ENCODE measurements around the gene OAT.

Gene OAT

GRCh38 chr10:124354411-124355382 is 64.0 kb downstream of the OAT start:
- DNase-seq (ENCODE audit: low read depth in 2 of 2), result no peak

DNA sequence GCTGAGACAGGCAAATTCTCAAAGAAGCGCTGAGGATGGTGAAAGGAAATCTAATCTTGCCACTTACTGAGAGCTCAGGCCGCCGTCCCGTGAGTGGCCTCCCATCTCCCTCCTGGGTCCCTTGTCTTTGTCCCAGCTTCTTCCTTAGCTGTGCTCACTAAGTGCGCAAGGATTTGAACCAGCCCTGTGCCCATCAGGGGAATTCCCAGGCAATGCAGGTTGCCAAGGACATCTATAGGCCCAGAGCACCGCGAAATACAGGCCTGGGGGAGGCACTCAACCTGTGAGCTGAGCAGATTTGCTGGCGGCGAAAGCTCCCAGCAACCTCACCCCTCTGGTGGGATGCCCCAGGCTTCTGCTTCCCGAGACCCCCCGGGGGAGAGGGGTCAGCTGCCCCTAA is 64.8 kb downstream of the OAT start:
- no peak for DNase-seq (ENCODE audit: low read depth in 2 of 2)

DNA sequence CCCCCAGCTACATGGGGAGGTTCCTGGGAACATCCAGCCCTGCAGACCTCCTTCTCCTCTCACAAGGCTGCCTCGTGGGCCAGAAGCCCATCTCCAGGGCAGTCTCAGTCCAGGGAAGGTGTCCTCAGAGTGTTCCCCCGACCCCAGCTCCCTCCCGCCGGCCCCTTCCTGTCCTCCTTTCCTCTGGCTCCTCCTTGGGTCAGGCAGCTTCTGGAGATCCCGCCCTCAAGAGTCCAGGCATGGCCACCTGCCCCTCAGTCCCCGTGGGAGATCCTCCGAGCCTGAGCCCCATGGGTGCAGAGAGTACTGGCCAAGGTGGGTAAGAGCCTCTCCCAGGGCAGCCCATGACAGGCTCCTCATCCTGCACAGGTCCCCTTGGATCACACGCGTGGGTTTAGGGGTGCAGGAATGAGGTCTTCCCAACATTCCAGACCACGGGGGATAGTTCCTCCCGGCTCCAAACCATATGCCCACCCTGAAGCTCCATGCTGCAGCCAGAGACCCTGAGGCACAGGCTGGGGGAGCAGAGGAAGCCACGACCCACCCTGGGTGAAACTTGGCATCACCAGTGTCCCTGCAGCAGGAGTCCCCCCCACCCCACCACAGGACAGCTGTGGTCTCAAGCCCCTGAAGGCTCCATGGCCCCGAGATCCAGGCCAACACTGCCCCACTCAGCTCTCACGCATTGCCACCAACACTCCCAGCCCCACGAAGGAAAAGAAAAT is 65.5 kb downstream of the OAT start:
- no peak for DNase-seq (ENCODE audit: low read depth in 2 of 2)

DNA sequence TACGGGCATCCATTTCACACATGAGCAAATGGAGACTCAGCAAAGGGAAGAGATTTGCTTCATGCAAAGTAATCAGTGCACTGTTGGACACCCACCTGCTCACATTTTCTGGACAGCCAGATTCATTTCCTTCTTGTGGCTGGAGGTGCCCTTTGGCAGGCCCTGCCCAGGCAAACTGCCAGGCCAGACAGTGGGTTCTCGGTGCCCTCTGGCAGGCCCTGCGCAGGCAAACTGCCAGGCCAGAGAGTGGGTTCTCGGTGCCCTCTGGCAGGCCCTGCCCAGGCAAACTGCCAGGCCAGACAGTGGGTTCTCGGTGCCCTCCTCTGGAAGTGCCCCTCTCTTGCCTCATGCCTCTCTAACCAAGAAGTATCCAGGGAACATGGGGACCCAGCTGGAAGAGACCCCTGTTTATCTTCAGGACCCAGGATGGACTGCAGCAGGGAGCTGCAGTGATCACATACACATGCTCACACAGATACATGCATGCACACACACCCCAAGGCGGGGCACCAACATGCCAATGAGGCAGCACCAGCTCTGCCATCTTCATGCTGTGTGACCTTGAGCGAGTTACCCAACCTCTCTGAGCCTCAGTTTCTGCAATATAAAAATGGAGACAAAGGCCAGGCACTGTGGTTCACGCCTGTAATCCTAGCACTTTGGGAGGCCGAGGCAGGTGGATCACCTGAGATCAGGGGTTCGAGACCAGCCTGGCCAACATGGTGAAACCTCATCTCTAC is 67.1 kb downstream of the OAT start:
- no peak for DNase-seq (ENCODE audit: low read depth in 2 of 2)

- no peak for DNase-seq (ENCODE audit: low read depth in 2 of 2)
These were observed 67.9 kb downstream of the OAT start for GRCh38 chr10:124350806-124351205.

- no peak for DNase-seq (ENCODE audit: low read depth in 2 of 2)
These were observed 68.8 kb downstream of the OAT start for GRCh38 chr10:124349996-124350280.

DNA sequence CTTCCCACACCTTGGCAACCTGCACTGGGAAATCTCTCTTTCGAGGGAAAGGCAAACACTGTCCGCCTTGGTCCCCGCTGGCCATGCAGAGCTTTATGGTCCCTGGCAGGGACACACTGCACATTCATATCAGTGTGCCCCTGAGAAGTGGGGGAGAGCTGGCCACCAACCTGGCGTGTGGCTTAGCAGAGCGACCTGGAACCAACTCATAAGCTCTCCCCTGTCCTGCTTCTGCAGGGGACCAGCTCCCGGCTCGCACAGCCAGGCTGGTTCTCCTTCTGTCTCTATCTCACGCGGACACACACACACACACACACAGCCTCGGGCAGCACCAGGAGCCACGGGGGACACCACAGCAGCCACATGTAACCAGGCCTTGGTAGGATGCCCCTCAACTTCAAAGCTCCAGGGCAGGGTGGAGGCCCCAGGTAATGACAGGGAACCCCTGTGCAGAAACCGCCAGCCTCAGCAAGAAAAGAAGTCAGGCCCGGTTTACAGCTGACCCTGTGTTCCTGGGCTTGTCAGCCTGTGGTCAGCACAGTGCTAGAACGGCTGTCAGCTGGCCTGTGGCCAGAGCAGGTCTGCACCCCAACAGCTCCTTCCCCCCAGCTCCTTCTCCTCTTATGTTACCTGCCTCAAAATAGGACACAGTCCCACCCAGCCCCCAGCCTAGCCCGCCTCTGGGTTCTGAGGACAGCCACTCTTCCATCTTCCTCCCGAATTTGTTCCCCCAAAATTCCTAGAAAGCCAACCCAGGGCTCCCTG is 69.3 kb downstream of the OAT start:
- DNase-seq (ENCODE audit: low read depth in 2 of 2), result no peak

GRCh38 chr10:124348801-124349200 is 69.9 kb downstream of the OAT start:
- DNase-seq (ENCODE audit: low read depth in 2 of 2), result no peak

DNA sequence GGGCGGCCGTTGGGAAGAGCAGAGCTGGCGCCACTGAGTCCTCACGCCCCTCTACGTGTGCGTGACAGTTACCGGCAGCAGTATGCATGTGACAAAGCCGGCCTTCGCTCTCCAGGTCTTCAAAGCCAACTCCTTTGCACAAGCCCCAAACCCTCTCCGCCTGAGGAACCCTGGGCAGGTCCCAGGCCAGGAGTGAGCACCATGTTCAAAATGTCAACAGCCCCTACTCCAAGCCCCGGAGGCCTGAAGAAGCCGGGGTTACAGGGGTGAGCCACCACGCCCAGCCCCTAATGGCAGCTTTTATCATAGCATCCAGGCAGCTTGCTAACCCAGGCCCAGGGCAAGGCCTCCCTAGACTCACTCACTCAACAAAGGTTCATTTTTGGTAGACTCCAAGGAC is 70.8 kb downstream of the OAT start:
- no peak for DNase-seq (ENCODE audit: low read depth in 2 of 2)
